Esophagus muscularis mucosa (tissue), 2 donors: ENCODE results near the gene SGPP2.

Experiments
- EP300 ChIP-seq: sonication (generic); formaldehyde crosslinking; IDR thresholded peaks from one replicate; pipeline ENCODE4 v1.6.1; 2017; ENCODE audit warnings: antibody characterized with exemption
- POLR2A ChIP-seq: fragments of 450-650 bp; IDR thresholded peaks from one replicate; pipeline ENCODE4 v1.6.1; 2017; ENCODE audit warnings: antibody characterized with exemption, moderate library complexity, mild to moderate bottlenecking, low read depth

GRCh38 chr2:222547083-222547482, 122.7 kb downstream of the SGPP2 start:
- TF ChIP-seq EP300 (no peak), POLR2A (no peak)
